ENCODE results near the gene LRCH3. TPM values are rescaled to one million over a fixed set of nuclear protein-coding genes. Genes with fewer than 3 reads are reported as not detected.

Gene LRCH3
- total RNA-seq = 43.5 TPM
- long read RNA-seq, partial matches to known transcripts = 5 of 22 reads
- long read RNA-seq, other reads (novel, unspliced or antisense) = 16 of 22 reads

DNA sequence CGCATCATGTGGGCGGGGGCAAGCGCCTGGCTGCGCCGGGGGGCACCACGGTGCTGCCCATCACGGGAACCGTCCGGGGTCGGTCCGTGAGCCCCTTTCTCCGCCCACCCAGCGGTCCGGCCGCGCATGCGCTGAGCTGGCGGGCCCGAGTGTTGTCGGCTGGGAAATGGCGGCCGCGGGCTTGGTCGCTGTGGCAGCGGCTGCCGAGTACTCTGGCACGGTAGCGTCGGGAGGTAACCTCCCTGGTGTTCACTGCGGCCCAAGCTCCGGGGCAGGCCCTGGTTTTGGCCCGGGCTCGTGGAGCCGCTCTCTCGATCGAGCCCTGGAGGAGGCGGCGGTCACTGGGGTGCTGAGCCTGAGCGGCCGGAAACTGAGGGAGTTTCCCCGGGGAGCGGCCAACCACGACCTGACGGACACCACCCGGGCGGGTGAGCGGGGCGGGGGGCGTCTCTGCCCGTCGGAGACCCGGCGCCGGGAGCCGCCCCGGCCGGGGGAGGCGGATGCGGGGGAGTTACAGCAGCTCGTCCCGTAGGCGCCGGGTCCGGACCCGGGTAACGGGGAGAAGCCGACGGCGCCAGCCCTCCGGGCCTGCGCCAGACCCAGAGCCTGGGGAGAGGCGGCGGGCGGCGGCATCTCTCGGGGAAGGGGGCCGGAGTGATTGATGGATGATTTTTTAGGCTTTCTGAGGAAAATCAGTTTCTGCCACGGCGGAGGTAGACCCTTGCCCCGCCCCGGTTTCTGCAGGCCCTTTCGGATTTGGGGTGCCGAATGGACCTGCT lies at the start of gene LRCH3:
TSS of gene LRCH3 (plus strand) at position 142 of the 779 bp plus-strand sequence. CDS start at position 167, 25 bp downstream.
- no peaks in the 10 kb centered on the region for H3K27me3 ChIP-seq
- TF ChIP-seq, protein P1, sequence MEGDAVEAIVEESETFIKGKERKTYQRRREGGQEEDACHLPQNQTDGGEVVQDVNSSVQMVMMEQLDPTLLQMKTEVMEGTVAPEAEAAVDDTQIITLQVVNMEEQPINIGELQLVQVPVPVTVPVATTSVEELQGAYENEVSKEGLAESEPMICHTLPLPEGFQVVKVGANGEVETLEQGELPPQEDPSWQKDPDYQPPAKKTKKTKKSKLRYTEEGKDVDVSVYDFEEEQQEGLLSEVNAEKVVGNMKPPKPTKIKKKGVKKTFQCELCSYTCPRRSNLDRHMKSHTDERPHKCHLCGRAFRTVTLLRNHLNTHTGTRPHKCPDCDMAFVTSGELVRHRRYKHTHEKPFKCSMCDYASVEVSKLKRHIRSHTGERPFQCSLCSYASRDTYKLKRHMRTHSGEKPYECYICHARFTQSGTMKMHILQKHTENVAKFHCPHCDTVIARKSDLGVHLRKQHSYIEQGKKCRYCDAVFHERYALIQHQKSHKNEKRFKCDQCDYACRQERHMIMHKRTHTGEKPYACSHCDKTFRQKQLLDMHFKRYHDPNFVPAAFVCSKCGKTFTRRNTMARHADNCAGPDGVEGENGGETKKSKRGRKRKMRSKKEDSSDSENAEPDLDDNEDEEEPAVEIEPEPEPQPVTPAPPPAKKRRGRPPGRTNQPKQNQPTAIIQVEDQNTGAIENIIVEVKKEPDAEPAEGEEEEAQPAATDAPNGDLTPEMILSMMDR (IDR thresholded peaks at IDR 0.05) = no peak
- peak; percentile 95 for ATAC-seq
- DNase-seq = peak; percentile 91
- H3K27ac ChIP-seq = peak within 1 kb of the TSS; percentile 96
- intact Hi-C loops (cut with DNase I) = no loop called here
- H3K4me3 ChIP-seq = peak within 1 kb of the TSS; percentile 90
- no peaks in the 10 kb centered on the region for H3K9me3 ChIP-seq
- H3K4me1 ChIP-seq = peaks cover 13% of the 10 kb centered on the region
- H3K36me3 ChIP-seq = no peaks in the 10 kb centered on the region

DNA sequence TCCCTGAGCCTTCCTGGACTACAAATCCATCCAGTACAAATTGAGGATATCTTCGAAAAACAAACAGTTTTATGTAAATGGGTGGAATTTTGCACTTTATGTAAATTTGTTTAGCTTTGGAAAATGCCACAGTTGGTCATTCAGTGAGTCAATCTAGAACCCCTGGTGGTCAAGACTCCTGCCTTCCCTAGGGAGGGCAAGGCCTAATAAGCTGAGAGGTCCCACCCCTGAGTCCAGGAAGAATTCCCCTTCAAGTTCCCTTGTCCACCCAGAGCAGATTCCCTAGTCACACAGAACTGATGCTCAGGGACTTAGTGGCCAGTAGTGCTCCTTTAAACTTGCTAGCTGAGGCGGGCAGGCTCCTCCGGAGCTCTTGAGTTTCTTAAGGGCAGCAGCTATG lies 48.3 kb upstream of the LRCH3 start:
- Histone ChIP-seq H3K4me3 (no peak overlapping the region), H3K27ac (no peak overlapping the region), H3K9me3 (no peaks in the 10 kb centered on the region), H3K4me1 (peaks cover 2% of the 10 kb centered on the region), H3K27me3 (no peaks in the 10 kb centered on the region), H3K36me3 (no peaks in the 10 kb centered on the region)
- ATAC-seq = no peak
- DNase-seq = no peak
- TF ChIP-seq, protein P1 (IDR thresholded peaks at IDR 0.05) = no peak
- intact Hi-C loops (cut with DNase I) = no loop called here

DNA sequence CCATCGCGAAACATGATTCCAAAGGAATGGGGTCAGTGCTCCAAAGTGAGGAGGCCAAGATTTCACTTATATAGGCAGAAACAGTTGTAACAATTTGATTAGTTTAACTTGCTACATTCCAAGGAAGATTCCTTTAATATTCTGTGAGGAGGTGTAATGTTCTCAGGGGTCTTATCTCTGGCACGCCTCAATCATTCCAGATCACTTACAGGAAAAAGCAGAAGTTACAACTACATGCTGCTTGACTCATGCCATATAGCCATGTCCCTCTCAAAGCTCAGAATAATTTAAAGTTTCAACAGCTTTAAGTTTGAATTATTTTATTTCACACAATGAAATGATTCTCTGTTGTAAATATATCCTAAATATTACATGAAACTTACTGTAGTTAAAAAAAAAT lies 44.8 kb upstream of the LRCH3 start:
- H3K9me3 ChIP-seq = no peaks in the 10 kb centered on the region
- no peak overlapping the region for H3K27ac ChIP-seq
- no peak for DNase-seq
- intact Hi-C loops (cut with DNase I) = no loop called here
- H3K36me3 ChIP-seq = no peaks in the 10 kb centered on the region
- peaks cover 7% of the 10 kb centered on the region for H3K4me1 ChIP-seq
- H3K27me3 ChIP-seq = no peaks in the 10 kb centered on the region
- TF ChIP-seq, protein P1 (IDR thresholded peaks at IDR 0.05) = no peak
- ATAC-seq = no peak
- H3K4me3 ChIP-seq = no peak overlapping the region

DNA sequence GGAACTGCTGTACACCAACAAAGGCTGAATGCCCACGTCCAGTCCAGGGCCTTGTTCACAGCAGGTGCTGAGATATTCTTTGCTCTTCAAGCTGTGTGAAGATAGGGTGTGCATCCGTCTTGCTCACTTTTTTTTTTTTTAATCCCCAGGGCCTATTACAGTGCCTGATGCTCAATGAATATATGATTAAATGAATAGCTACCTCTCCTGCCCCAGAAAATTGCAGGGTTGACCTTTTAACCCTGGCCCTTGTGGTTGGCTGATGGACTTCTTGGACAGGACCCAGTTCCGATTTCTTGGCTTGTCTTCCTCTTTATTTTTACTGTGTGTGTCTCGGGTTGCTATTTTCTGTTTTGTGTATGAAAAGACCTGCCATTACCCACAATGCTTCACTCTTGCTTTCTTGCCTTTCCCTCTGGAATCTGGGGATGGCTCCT lies 44.2 kb upstream of the LRCH3 start:
- H3K4me3 ChIP-seq = no peak overlapping the region
- H3K9me3 ChIP-seq = no peaks in the 10 kb centered on the region
- no peaks in the 10 kb centered on the region for H3K36me3 ChIP-seq
- ATAC-seq = peak; percentile 4
- TF ChIP-seq, protein P1 (IDR thresholded peaks at IDR 0.05) = no peak
- H3K4me1 ChIP-seq = peaks cover 13% of the 10 kb centered on the region
- no peaks in the 10 kb centered on the region for H3K27me3 ChIP-seq
- no peak overlapping the region for H3K27ac ChIP-seq
- intact Hi-C loops (cut with DNase I) = no loop called here
- DNase-seq = no peak

DNA sequence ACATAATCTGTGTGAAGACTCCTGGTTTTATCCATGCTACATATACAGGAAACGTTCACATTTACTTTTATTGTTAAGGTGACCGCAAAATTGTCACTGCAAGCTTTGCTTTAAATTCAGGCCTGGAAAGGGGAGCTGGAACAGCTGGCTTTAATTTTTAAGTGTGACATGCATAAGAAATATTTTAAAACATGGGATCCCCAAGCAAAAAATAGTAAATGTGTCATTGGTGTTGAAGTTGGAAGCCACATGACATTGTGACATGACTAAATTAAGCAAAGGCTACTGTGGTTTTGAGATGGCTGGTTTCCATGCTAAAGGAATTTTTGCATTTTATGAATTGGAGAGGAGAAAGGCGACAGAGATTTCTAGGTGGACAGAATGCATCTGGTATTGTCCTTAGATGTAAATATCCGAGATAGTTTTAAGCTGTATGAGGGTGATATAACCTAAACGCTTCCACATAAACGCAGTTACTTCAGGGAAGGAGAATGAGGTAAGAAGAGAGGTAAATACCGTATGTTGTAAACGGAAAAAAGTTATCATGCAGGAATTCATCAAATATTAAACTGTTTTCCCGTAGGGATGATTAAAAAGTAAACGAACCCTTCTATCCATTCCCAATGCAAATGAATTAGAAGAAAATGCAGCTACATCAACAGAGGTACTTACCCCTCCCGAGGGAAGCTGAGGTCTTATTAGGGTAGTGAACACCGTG lies 42.3 kb upstream of the LRCH3 start:
- DNase-seq (no peak), ATAC-seq (no peak)
- Histone ChIP-seq H3K4me3 (peak overlapping the region; percentile 88), H3K36me3 (no peaks in the 10 kb centered on the region), H3K27me3 (no peaks in the 10 kb centered on the region), H3K27ac (peak overlapping the region; percentile 89), H3K9me3 (no peaks in the 10 kb centered on the region), H3K4me1 (peaks cover 27% of the 10 kb centered on the region)
- intact Hi-C loops (cut with DNase I) = no loop called here
- TF ChIP-seq, protein P1 (IDR thresholded peaks at IDR 0.05) = no peak
